Measurements from ENCODE around the gene DHX15. TPM values are rescaled to one million over a fixed set of nuclear protein-coding genes. Genes with fewer than 3 reads are reported as not detected.

DHX15 gene
- total RNA-seq, 1 experiment from 2014 or later, result 157 TPM

GRCh38 chr4:24497221-24497620, 87.1 kb downstream of the DHX15 start:
- Histone ChIP-seq H3K4me2 (no peak overlapping the region), H3K9me3 (ENCODE audit: insufficient read depth, low read depth) (no peaks in the 10 kb centered on the region), H3K36me3 (ENCODE audit: low read depth) (no peaks in the 10 kb centered on the region), H3K27ac (no peak overlapping the region), H3K4me3 (no peak overlapping the region), H3K79me2 (ENCODE audit: low read depth) (no peaks in the 10 kb centered on the region), H3K4me1 (replicated peaks; ENCODE audit: insufficient read depth) (no peaks in the 10 kb centered on the region), H3F3A (ENCODE audit: insufficient read depth, low read depth) (no peaks in the 10 kb centered on the region), H4K20me1 (ENCODE audit: insufficient read depth) (no peaks in the 10 kb centered on the region), H3K9me2 (ENCODE audit: insufficient read depth) (no peaks in the 10 kb centered on the region), H3K27me3 (ENCODE audit: insufficient read depth, low read depth) (no peaks in the 10 kb centered on the region), H2AFZ (no peak overlapping the region)
- no peak for DNase-seq
- POLR2A ChIA-PET (ENCODE audit: unreplicated experiment), result no interaction called here
- intact Hi-C loops (cut with micrococcal nuclease; ENCODE audit: unreplicated experiment), result no loop called here
- TF ChIP-seq EZH2 (IDR thresholded peaks at IDR 0.05; ENCODE audit: low read depth) (no peak), CTCF (conservative IDR thresholded peaks at IDR 0.05) (no peak)
- BruUV-seq (replicated peaks), result no TSS peak
- CTCF ChIA-PET, result no interaction called here

- no peak for DNase-seq
- no peaks in the 10 kb centered on the region for H3F3A ChIP-seq (ENCODE audit: insufficient read depth, low read depth)
- no peaks in the 10 kb centered on the region for H3K79me2 ChIP-seq (ENCODE audit: low read depth)
- POLR2A ChIA-PET (ENCODE audit: unreplicated experiment), result no interaction called here
- no peak overlapping the region for H3K4me2 ChIP-seq
- no peak overlapping the region for H2AFZ ChIP-seq
- H3K27me3 ChIP-seq (ENCODE audit: insufficient read depth, low read depth), result no peaks in the 10 kb centered on the region
- no peaks in the 10 kb centered on the region for H3K9me3 ChIP-seq (ENCODE audit: insufficient read depth, low read depth)
- H3K36me3 ChIP-seq (ENCODE audit: low read depth), result no peaks in the 10 kb centered on the region
- CTCF ChIA-PET, result no interaction called here
- TF ChIP-seq CTCF (conservative IDR thresholded peaks at IDR 0.05) (no peak), EZH2 (IDR thresholded peaks at IDR 0.05; ENCODE audit: low read depth) (no peak)
- no peaks in the 10 kb centered on the region for H3K9me2 ChIP-seq (ENCODE audit: insufficient read depth)
- H3K4me1 ChIP-seq (replicated peaks; ENCODE audit: insufficient read depth), result no peaks in the 10 kb centered on the region
- H3K27ac ChIP-seq, result no peak overlapping the region
- no TSS peak for BruUV-seq (replicated peaks)
- intact Hi-C loops (cut with micrococcal nuclease; ENCODE audit: unreplicated experiment), result no loop called here
- no peaks in the 10 kb centered on the region for H4K20me1 ChIP-seq (ENCODE audit: insufficient read depth)
- H3K4me3 ChIP-seq, result no peak overlapping the region
Observed at GRCh38 chr4:24496597-24496996, 87.8 kb downstream of the DHX15 start.

- H3K9me2 ChIP-seq (ENCODE audit: insufficient read depth), result no peaks in the 10 kb centered on the region
- no TSS peak for BruUV-seq (replicated peaks)
- CTCF ChIA-PET, result no interaction called here
- intact Hi-C loops (cut with micrococcal nuclease; ENCODE audit: unreplicated experiment), result no loop called here
- no peak for TF ChIP-seq EZH2 (IDR thresholded peaks at IDR 0.05; ENCODE audit: low read depth)
- TF ChIP-seq CTCF (conservative IDR thresholded peaks at IDR 0.05), result no peak
- H3K79me2 ChIP-seq (ENCODE audit: low read depth), result no peaks in the 10 kb centered on the region
- no peaks in the 10 kb centered on the region for H3F3A ChIP-seq (ENCODE audit: insufficient read depth, low read depth)
- H3K27ac ChIP-seq, result no peak overlapping the region
- no peak for DNase-seq
- H3K9me3 ChIP-seq (ENCODE audit: insufficient read depth, low read depth), result no peaks in the 10 kb centered on the region
- no peaks in the 10 kb centered on the region for H3K36me3 ChIP-seq (ENCODE audit: low read depth)
- H2AFZ ChIP-seq, result no peak overlapping the region
- H3K4me1 ChIP-seq (replicated peaks; ENCODE audit: insufficient read depth), result no peaks in the 10 kb centered on the region
- no peaks in the 10 kb centered on the region for H3K27me3 ChIP-seq (ENCODE audit: insufficient read depth, low read depth)
- no peaks in the 10 kb centered on the region for H4K20me1 ChIP-seq (ENCODE audit: insufficient read depth)
- H3K4me3 ChIP-seq, result no peak overlapping the region
- H3K4me2 ChIP-seq, result no peak overlapping the region
- POLR2A ChIA-PET (ENCODE audit: unreplicated experiment), result no interaction called here
Observed at GRCh38 chr4:24495388-24495787, 89.0 kb downstream of the DHX15 start.
